Measurements from ENCODE around the gene GIT1. TPM values are rescaled to one million over a fixed set of nuclear protein-coding genes. Genes with fewer than 3 reads are reported as not detected.

Gene GIT1
- total and polyA plus RNA-seq, 9 of the 15 experiments (the other 6 are each of a cell fraction or from before 2014, with no cell fraction given) = 0.35 to 35.3 (median 17.1) TPM

- intact Hi-C loops (cut with micrococcal nuclease) = loop anchor here (10.0 kb wide), 1 partner anchor 413 kb away; no protein-coding TSS in a partner anchor
- in situ Hi-C loops (cut with MboI) = no loop called here
- ATAC-seq = no peak
- peaks cover 8 to 13% of the 10 kb centered on the region in 2 experiments; a peak in 4 of 5 replicates for H3K4me1 ChIP-seq (replicated peaks in 1 of 2; ENCODE audit: control insufficient read depth in 2 of 2, insufficient read depth in 2 of 2, low read length in 2 of 2)
- no peaks in the 10 kb centered on the region for H3K79me2 ChIP-seq (ENCODE audit: control insufficient read depth, insufficient read depth, low read length)
- H4K20me1 ChIP-seq (replicated peaks; ENCODE audit: control insufficient read depth, insufficient read depth, low read length) = peaks cover 19% of the 10 kb centered on the region
- H2AFZ ChIP-seq (ENCODE audit: low read depth, low read length) = no peak overlapping the region
- no peak for TF ChIP-seq MYBL2 (IDR thresholded peaks at IDR 0.05; ENCODE audit: low read depth)
- no peak for TF ChIP-seq MYBL2 (CRISPR knock-in tag; IDR thresholded peaks at IDR 0.05; ENCODE audit: borderline replicate concordance)
- peak; percentile 36; the same call in 1 of the 2 replicates for TF ChIP-seq ZNF121 (CRISPR knock-in tag; conservative IDR thresholded peaks at IDR 0.05)
- BruUV-seq (replicated peaks) = no TSS peak
- H3K9me1 ChIP-seq (ENCODE audit: control insufficient read depth, insufficient read depth, low read length) = no peaks in the 10 kb centered on the region
- CTCF ChIA-PET (ENCODE audit: low intra/inter-chr PET ratio) = no interaction called here
- no peak overlapping the region for H3K4me2 ChIP-seq (ENCODE audit: insufficient read depth, low read length)
- H3K9me3 ChIP-seq (replicated peaks; ENCODE audit: control insufficient read depth, insufficient read depth, low read depth, low read length) = no peaks in the 10 kb centered on the region
- no peaks in the 10 kb centered on the region for H3K36me3 ChIP-seq (ENCODE audit: control insufficient read depth, insufficient read depth, low read length)
- POLR2A ChIA-PET = no interaction called here
- no peak overlapping the region for H3K27ac ChIP-seq (ENCODE audit: extremely low read depth, low read depth, low read length)
- no peak overlapping the region for H3K9ac ChIP-seq (ENCODE audit: insufficient read depth in 1 of 2, low read depth in 2 of 2, low read length in 2 of 2)
- DNase-seq (ENCODE audit: extremely low read depth in 1 of 4, low spot score in 3 of 4) = no peak
- FAIRE-seq = peak; percentile 23
- no peak overlapping the region for H3K4me3 ChIP-seq
- H3K27me3 ChIP-seq (ENCODE audit: control insufficient read depth in 2 of 2, insufficient read depth in 2 of 2, low read length in 2 of 2) = peaks cover 10 to 20% of the 10 kb centered on the region in 2 experiments; a peak in 4 of 5 replicates
Observed at GRCh38 chr17:29557739-29558116, 31.7 kb downstream of the GIT1 start.

GRCh38 chr17:29557085-29557738 is 32.2 kb downstream of the GIT1 start:
- FAIRE-seq (peak; percentile 85), DNase-seq (ENCODE audit: extremely low read depth in 1 of 4, low spot score in 3 of 4) (peak in 2 of 4 experiments; percentile 53 to 72), ATAC-seq (peak; percentile 87)
- Histone ChIP-seq H3K9me1 (ENCODE audit: control insufficient read depth, insufficient read depth, low read length) (no peaks in the 10 kb centered on the region), H4K20me1 (replicated peaks; ENCODE audit: control insufficient read depth, insufficient read depth, low read length) (peaks cover 18% of the 10 kb centered on the region), H3K36me3 (ENCODE audit: control insufficient read depth, insufficient read depth, low read length) (no peaks in the 10 kb centered on the region), H2AFZ (ENCODE audit: low read depth, low read length) (no peak overlapping the region), H3K27me3 (ENCODE audit: control insufficient read depth in 2 of 2, insufficient read depth in 2 of 2, low read length in 2 of 2) (peaks cover 10 to 20% of the 10 kb centered on the region in 2 experiments; a peak in 4 of 5 replicates), H3K4me2 (ENCODE audit: insufficient read depth, low read length) (no peak overlapping the region), H3K9ac (ENCODE audit: insufficient read depth in 1 of 2, low read depth in 2 of 2, low read length in 2 of 2) (no peak overlapping the region), H3K79me2 (ENCODE audit: control insufficient read depth, insufficient read depth, low read length) (no peaks in the 10 kb centered on the region), H3K4me3 (no peak overlapping the region), H3K27ac (ENCODE audit: extremely low read depth, low read depth, low read length) (no peak overlapping the region), H3K4me1 (replicated peaks in 1 of 2; ENCODE audit: control insufficient read depth in 2 of 2, insufficient read depth in 2 of 2, low read length in 2 of 2) (peaks cover 8 to 9% of the 10 kb centered on the region in 2 experiments; a peak in 4 of 5 replicates), H3K9me3 (replicated peaks; ENCODE audit: control insufficient read depth, insufficient read depth, low read depth, low read length) (no peaks in the 10 kb centered on the region)
- intact Hi-C loops (cut with micrococcal nuclease) (loop anchor here (10.0 kb wide), 1 partner anchor 412 kb away; no protein-coding TSS in a partner anchor), in situ Hi-C loops (cut with MboI) (no loop called here)
- CTCF ChIA-PET (ENCODE audit: low intra/inter-chr PET ratio) = no interaction called here
- POLR2A ChIA-PET = interaction anchor here (0.8 kb wide), 1 partner anchor 11 kb away, joined by 4 read pairs; no protein-coding TSS in a partner anchor
- no TSS peak for BruUV-seq (replicated peaks)
- 0% methylated on average over 1 of the region's 1 CpG for WGBS (ENCODE audit: insufficient coverage, low coverage, missing lambda C conversion rate)
- TF ChIP-seq ZNF766 (CRISPR knock-in tag; conservative IDR thresholded peaks at IDR 0.05) = 0 out of 2 replicates have a peak, but pooled peaks have one; percentile 64
- peak; percentile 92 for TF ChIP-seq HDAC2 (IDR thresholded peaks at IDR 0.05)
- TF ChIP-seq RCOR1 (IDR thresholded peaks at IDR 0.05; ENCODE audit: borderline replicate concordance in 1 of 2, low read depth in 2 of 2, low read length in 2 of 2) = peak in 1 of 2 experiments; percentile 97; a peak in 2 of 4 replicates
- TF ChIP-seq ZNF146 (CRISPR knock-in tag; IDR thresholded peaks at IDR 0.05; ENCODE audit: unreplicated experiment) = no peak
- TF ChIP-seq KHSRP (IDR thresholded peaks at IDR 0.05) = peak; percentile 47; the same call in 1 of the 2 replicates
- TF ChIP-seq MLLT1 (IDR thresholded peaks at IDR 0.05) = peak in 1 of 2 experiments; percentile 96; a peak in 2 of 4 replicates
- TF ChIP-seq MYC (IDR thresholded peaks at IDR 0.05; ENCODE audit: low read depth, low read length) = no peak; the same call in 1 of the 2 replicates
- no peak for TF ChIP-seq MYC (CRISPR knock-in tag; IDR thresholded peaks at IDR 0.05; ENCODE audit: borderline replicate concordance, low read depth)
- TF ChIP-seq CBFB (CRISPR knock-in tag; IDR thresholded peaks at IDR 0.05) = 0 out of 2 replicates have a peak, but pooled peaks have one; percentile 48
- no peak for TF ChIP-seq DEAF1 (CRISPR knock-in tag; IDR thresholded peaks at IDR 0.05)

All from K562 (cell line).